Left cardiac atrium (tissue), 4 donors: ENCODE data around the gene SERPINA10. TPM values are rescaled to one million over a fixed set of nuclear protein-coding genes. Genes with fewer than 3 reads are reported as not detected.

ENCODE experiments used
- ATAC-seq, 2 donors: fragments of 200-7000 bp; cut with Tn5 transposase; one replicate each; pipeline ENCODE4 v1.9.1; 2020; ENCODE audit warnings: mild to moderate bottlenecking in 2 of 2, moderate library complexity in 2 of 2
- DNase-seq: peaks from one replicate; pipeline ENCODE4 v3.0.0-alpha.2; 2020
- intact Hi-C, 2 donors: fragments of 100-400 bp; cut with DNase I; formaldehyde crosslinking; loops; one replicate each; pipeline versions ENCODE4 v1.14.1 to v1.15.1; 2022 to 2023
- long read RNA-seq: library from polyadenylated mRNA; unstranded; transcript quantifications from one replicate; pipeline ENCODE4 v2.0.0, GENCODE V29; 2021
- total RNA-seq, 2 donors: library from RNA; stranded (reverse); fragmentation: NEBNext Ultra II Directional; extraction: Animal tissue kit (Norgen Biotek cat#: 25700); gene quantifications; one replicate each; pipeline ENCODE4 v1.2.1, GENCODE V29; 2021
- donor health status: DM: no; HTN: yes; CAD: no.
- donor health status: DM: no; HTN: yes; CAD: no; lungs with severe emphysema.
- donor health status: DM: yes; HTN: yes; CAD: no.
- donor health status: Dilated cardiomyopathy.

The SERPINA10 gene
- not detected for total RNA-seq
- long read RNA-seq: 0 reads

- no peak for DNase-seq
- ATAC-seq: no peak
- intact Hi-C loops: no loop called here
Observed at GRCh38 chr14:94292872-94293577, at the start of gene SERPINA10. TSS of gene SERPINA10 (minus strand) at chr14:94293268. CDS start at chr14:94290593, 2,675 bp downstream.

GRCh38 chr14:94342334-94342934 lies 49.4 kb upstream of the SERPINA10 start:
- intact Hi-C loops: no loop called here
- peak; percentile 94 to 96 for ATAC-seq
- peak; percentile 94 for DNase-seq

DNA sequence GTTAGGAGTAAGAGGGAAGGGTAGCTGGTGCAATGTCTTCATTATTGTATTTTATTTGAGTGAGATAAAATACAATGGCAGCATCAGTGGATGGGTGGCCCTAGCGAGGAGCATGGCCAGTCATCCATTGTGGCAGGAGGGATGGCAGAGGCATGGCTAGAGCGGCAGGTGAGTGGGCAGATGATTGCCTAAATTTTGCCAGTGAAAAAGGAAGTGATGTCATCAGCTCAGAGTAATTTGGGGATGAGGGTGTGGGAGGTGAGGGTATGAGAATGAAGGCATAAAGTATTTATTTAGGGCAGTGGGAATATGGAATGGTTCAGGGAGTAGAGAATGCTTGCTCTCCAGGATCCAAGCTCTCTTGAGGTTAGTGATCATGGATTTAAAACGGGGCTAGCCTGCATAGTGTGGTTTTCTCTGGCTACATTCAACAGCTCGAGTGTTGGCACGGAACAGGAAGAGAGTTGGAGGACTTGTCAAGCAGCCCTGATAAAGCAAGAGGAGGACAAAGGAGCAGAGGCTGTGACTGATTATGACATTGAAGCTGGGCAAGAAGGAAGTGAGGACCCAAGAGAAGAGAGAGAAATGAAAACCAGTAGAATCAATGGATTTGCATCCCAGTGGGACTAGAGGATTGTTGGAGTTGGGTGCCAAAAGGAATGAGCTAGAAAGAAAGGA lies 48.7 kb upstream of the SERPINA10 start:
- intact Hi-C loops: no loop called here
- ATAC-seq: peak; percentile 43 to 66
- no peak for DNase-seq

DNA sequence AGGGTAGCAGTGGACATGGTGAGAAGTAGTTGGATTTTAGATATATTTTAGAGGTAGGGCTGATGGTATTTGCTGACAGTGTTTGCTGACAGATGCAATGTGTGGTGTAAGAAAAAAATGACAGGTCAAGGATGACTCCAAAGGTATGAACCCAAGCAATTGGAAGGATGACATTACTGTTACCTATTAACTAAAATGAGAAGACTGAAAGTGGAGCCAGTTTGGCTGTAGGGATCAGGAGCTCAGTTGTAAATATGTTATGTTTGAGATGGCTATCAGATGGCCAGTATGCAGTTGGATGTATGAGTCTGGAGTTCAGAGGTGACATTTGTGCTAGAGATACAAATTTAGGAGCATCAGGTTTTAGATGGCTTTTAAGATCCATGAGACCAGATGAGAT lies 47.5 kb upstream of the SERPINA10 start:
- no peak for ATAC-seq
- intact Hi-C loops: no loop called here

GRCh38 chr14:94338023-94338422 lies 45.0 kb upstream of the SERPINA10 start:
- intact Hi-C loops: no loop called here
- DNase-seq: no peak
- no peak for ATAC-seq

More for the DNA sequence above, 47.5 kb upstream of the SERPINA10 start:
- DNase-seq: no peak

DNA sequence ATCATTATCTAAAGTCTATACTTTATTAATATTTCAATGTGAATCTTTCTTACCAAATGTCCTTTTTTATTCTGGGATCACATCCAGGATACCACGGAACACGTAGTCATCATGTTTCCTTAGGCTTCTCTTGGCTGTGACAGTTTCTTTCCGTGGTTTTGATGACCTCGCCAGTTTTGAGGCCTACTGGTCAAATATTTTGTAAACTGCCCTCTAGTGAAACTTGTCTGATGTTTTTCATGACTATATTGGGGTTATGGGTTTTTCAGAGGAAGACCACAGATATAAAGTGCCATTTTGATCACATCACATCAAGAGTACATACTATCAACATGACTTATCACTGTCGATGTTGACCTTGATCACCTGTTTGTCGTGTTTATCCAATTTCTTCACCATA lies 44.2 kb upstream of the SERPINA10 start:
- DNase-seq (no peak), ATAC-seq (no peak)
- intact Hi-C loops: no loop called here

DNA sequence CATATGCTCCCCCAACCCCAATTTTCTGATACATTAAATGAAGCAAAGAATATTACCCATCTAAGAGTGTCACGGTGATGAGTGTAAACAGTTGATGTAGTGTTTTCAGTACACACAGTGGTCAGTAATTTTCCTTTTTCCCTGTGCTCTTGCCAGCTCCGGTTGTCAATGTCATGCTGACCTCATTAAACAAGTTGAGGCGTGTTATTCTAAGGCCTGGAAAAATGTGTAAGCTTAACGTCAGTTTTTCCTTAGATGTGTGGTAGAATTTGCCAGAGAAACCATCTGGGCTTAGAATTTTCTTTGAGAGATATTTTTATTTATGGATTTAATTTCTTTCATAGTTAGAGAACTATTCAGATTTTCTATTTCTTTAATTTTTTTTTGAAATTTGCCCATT lies 41.8 kb upstream of the SERPINA10 start:
- intact Hi-C loops: no loop called here
- ATAC-seq (no peak), DNase-seq (no peak)

DNA sequence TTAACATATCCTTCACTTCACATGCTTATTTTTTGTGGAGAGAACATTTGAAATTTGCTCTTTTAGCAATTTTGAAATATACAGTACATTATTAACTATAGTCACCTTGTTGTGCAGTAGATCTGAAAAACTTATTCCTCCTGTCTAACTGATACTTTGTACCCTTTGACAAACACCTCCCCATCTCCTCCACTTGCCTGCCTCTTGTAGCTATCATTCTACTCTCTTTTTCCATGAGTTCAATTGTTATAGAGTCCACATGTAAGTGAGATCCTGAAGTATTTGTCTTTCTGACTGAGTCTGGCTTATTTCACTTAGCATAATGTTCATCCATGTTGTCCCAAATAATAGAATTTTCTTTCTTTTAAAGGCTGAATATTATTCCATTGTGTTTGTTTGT lies 39.5 kb upstream of the SERPINA10 start:
- no peak for ATAC-seq
- DNase-seq: no peak
- intact Hi-C loops: no loop called here

- DNase-seq (no peak), ATAC-seq (no peak)
- intact Hi-C loops: no loop called here
Observed at GRCh38 chr14:94332063-94332583, 39.1 kb upstream of the SERPINA10 start.

GRCh38 chr14:94331462-94331861 lies 38.4 kb upstream of the SERPINA10 start:
- ATAC-seq (no peak), DNase-seq (no peak)

DNA sequence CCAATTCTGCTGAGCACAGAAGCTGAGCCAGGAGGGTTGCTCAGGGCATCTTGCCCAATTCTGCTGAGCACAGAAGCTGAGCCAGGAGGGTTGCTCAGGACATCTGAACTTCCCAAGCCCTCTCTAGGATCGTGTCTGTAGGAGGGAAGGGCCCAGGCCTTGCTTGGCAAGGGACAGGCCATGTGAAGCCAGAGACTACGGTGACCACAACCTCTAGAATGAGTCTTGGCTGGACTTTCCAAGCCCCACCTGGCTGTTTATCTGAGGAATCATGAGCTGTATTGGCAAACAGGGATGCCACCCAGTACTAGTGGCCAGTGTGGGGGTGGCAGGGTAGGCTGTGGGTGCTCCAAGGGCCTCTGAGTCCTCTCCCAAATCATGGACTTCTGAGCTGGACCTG lies 37.8 kb upstream of the SERPINA10 start:
- intact Hi-C loops: no loop called here
- peak; percentile 19 to 23 for ATAC-seq
- DNase-seq: no peak

More at GRCh38 chr14:94331462-94331861, 38.4 kb upstream of the SERPINA10 start:
- intact Hi-C loops: no loop called here

GRCh38 chr14:94330432-94330831 lies 37.4 kb upstream of the SERPINA10 start:
- peak in 1 of 2 donors; percentile 47 for ATAC-seq

DNA sequence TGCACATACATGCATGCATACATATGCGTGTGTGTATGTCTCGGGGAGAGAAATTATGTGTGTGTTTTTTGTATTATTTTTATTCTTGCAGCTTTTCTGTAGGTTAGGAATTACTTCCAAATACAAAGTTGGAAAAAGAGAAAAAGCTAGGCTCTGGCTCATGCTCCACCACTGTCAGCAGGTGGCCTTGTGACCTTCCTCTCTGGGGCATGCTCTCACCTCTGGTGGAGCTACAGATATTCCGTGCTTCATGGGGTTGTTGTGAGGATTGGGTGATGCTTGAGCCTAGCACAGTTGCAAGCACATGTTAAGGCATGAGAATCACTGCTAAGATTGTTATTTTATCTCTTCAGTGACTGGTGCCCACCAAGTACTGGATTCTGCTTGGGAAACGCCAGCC lies 36.8 kb upstream of the SERPINA10 start:
- intact Hi-C loops: no loop called here
- no peak for DNase-seq
- no peak for ATAC-seq

More at GRCh38 chr14:94330432-94330831, 37.4 kb upstream of the SERPINA10 start:
- DNase-seq: no peak
- intact Hi-C loops: no loop called here

DNA sequence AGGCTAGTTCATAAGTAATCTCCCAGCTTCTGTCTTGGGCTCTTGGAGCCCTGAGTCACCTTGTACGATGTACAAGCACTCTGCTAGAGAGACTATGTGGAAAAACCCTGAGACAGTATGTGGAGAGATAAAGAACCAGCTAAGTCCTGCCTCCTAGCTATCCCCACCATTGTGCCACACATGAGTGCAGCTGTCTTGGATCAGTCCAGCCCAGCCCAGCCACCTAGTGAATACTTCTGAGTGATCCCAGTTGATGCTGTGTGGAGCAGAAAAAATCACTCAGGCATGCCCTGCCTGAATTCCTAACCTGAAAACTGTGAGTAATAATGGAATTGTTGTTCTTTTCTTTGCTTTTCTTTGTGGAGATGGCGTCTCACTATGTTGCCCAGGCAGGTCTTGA lies 35.1 kb upstream of the SERPINA10 start:
- intact Hi-C loops: no loop called here
- DNase-seq (no peak), ATAC-seq (no peak)

GRCh38 chr14:94322648-94323570 lies 29.8 kb upstream of the SERPINA10 start, which contains the start of gene SERPINA6:
TSS of gene SERPINA6 (minus strand) at chr14:94323336. CDS start at chr14:94314648, 8,688 bp downstream.
- DNase-seq: peak; percentile 26
- peak in 1 of 2 donors; percentile 73 for ATAC-seq
- intact Hi-C loops: no loop called here

DNA sequence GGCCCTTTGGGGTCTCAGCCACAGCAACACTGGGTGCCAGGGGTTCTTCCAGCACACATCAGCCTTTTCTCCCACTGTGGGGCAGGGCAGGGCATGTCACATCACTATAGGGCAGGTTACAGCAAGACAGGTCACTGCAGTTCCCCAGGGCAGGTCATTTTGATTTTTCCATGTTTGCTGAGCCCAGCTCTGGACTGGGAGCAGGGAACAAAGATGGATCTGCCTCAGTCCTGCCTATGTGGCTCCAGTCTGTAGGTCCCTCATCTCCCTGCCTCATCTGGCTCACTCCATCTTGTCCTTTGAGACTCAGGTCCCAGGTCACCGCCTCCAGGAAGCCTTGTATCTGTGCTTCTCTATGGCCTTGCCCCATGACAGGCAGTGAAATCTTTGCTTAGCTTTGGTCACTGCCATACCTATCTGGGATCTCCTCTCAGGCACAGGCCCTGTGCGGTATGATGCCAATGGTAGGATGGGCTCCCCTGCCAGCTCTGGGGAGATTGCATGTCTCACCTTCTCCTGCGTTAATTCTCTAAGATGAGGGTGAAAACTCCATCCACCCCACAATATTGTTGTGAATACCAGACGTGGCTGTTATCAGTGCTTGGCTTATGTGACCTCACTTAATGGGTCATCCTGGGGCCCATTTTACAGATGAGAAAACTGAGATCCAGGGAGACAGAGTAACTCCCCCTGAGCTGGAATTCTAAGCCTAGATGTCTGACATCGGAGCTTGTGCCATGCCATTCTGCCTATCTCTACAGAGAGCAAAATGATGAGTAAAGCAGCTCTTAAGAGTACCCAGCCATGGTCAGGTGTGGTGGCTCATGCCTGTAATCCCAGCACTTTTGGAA lies 28.6 kb upstream of the SERPINA10 start:
- ATAC-seq: no peak
- intact Hi-C loops: no loop called here
- no peak for DNase-seq

DNA sequence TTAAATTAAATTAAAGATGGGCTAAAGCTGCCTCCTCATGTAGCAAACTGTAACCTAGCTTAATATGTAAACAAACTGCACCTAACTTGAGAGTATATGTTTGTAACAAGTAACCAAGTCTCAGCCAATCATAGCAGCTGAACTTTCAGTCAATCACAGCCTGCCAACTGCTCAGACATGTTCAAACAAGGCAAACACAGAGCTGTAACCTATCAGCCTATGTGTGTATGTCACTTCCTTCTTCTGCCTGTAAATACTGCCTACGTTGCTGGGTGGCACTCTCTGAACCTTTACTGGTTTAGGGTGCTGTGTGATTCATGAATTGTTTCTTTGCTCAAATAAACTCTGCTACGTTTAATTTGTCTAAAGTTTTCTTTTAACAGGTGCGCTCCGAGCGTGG lies 27.2 kb upstream of the SERPINA10 start:
- DNase-seq (no peak), ATAC-seq (no peak)
- intact Hi-C loops: no loop called here

DNA sequence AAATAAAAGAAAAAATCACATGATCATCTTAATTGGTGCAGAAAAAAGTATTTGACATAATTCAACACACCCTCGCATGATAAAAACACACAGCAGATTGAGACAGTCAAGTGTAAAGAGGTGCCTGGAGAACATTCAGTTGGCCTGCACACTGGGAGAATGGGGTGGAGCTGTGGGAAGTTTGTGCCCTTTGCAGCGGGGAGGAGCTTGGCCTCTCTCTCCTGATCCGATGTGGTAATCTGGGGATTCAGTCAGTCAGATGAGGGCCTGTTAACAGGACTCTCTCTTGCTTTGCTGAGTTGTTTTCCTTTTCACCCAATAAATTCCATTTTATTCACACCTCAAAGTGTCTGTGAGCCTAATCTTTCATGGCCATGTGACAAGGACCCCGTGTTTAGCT lies 24.2 kb upstream of the SERPINA10 start:
- intact Hi-C loops: no loop called here
- peak; percentile 93 to 96 for ATAC-seq
- peak; percentile 64 for DNase-seq
